OCI-LY3 (cell line): ENCODE results near the gene SSR1.

Source experiments
- H2AFZ ChIP-seq: fragments of 200-600, 300-600 bp; shearing (Covaris generic); 2 replicates; pipeline ENCODE4 v1.6.0; 2014; ENCODE audit warnings: antibody characterized with exemption, low read depth, low read length
- H3K27ac ChIP-seq: fragments of 200-600, 300-600 bp; sonication (generic); 2 replicates; pipeline ENCODE4 v1.5.1; 2014; ENCODE audit warnings: mild to moderate bottlenecking, low read length, moderate library complexity, mixed read lengths
- H3K27me3 ChIP-seq: fragments of 200-600, 300-600 bp; sonication (generic); 2 replicates; pipeline ENCODE4 v1.6.1; 2014; ENCODE audit warnings: low read depth, low read length, mixed read lengths
- H3K36me3 ChIP-seq: fragments of 200-600, 300-600 bp; sonication (generic); replicated peaks from 2 replicates; pipeline ENCODE3; 2014; ENCODE audit warnings: low read depth, low read length, mixed read lengths
- H3K4me1 ChIP-seq: fragments of 300-600, 200-600 bp; sonication (generic); 2 replicates; pipeline ENCODE4 v1.6.1; 2014; ENCODE audit warnings: low read length, mixed read lengths
- H3K4me2 ChIP-seq: fragments of 200-600, 300-600 bp; sonication (generic); 2 replicates; pipeline ENCODE4 v1.6.1; 2014; ENCODE audit warnings: low read length, mixed read lengths
- H3K4me3 ChIP-seq: fragments of 300-600, 200-600 bp; sonication (generic); 2 replicates; pipeline ENCODE4 v1.5.1; 2014; ENCODE audit warnings: antibody characterized with exemption, mild to moderate bottlenecking, low read length, moderate library complexity
- H3K79me2 ChIP-seq: fragments of 300-600, 200-600 bp; shearing (Covaris generic); 2 replicates; pipeline ENCODE4 v1.6.1; 2014; ENCODE audit warnings: mild to moderate bottlenecking, low read length, mixed read lengths
- H3K9ac ChIP-seq: fragments of 300-600, 200-600 bp; shearing (Covaris generic); 2 replicates; pipeline ENCODE4 v1.6.0; 2014; ENCODE audit warnings: mild to moderate bottlenecking, low read length, moderate library complexity
- H3K9me3 ChIP-seq: fragments of 200-600, 300-600 bp; shearing (Covaris generic); 2 replicates; pipeline ENCODE4 v1.6.1; 2014; ENCODE audit warnings: low read length, mixed read lengths; ENCODE audit not compliant: insufficient read depth
- H4K20me1 ChIP-seq: fragments of 200-600, 300-600 bp; sonication (generic); 2 replicates; pipeline ENCODE4 v1.6.1; 2016; ENCODE audit warnings: low read length, mixed read lengths; ENCODE audit not compliant: insufficient read depth
- CTCF ChIP-seq: fragments of 200-600, 300-600 bp; sonication (generic); IDR thresholded peaks from 2 replicates; pipeline ENCODE4 v1.5.1; 2014; ENCODE audit warnings: antibody characterized with exemption, low read length, low read depth
- EZH2phosphoT487 ChIP-seq: fragments of 200-600 bp; shearing (Covaris generic); IDR thresholded peaks from 2 replicates; pipeline ENCODE4 v1.6.1; 2018; ENCODE audit warnings: antibody characterized with exemption, mixed run types, low read depth

Gene SSR1

GRCh38 chr6:7218406-7218988 lies 94.5 kb downstream of the SSR1 start:
- no peaks in the 10 kb centered on the region for H3K9me3 ChIP-seq
- TF ChIP-seq EZH2phosphoT487: no peak
- no peak for TF ChIP-seq CTCF
- no peak overlapping the region for H3K4me2 ChIP-seq
- no peaks in the 10 kb centered on the region for H3K79me2 ChIP-seq
- peaks cover 13% of the 10 kb centered on the region for H3K36me3 ChIP-seq
- no peak overlapping the region for H2AFZ ChIP-seq
- no peak overlapping the region for H3K9ac ChIP-seq
- no peaks in the 10 kb centered on the region for H3K27me3 ChIP-seq
- H3K27ac ChIP-seq: no peak overlapping the region
- no peaks in the 10 kb centered on the region for H4K20me1 ChIP-seq
- H3K4me3 ChIP-seq: no peak overlapping the region
- no peaks in the 10 kb centered on the region for H3K4me1 ChIP-seq
